GM12878 (cell line): Measurements from ENCODE around the gene BCL2.

ENCODE experiments used
- ATF3 ChIP-seq: IDR thresholded peaks from 2 replicates; pipeline ENCODE4 v1.6.1; 2011; ENCODE audit warnings: low read depth, mild to moderate bottlenecking, low read length, moderate library complexity, borderline replicate concordance; ENCODE audit errors: extremely low read depth
- CBX5 ChIP-seq: sonication (generic); IDR thresholded peaks from 2 replicates; pipeline ENCODE4 v1.6.1; 2016; ENCODE audit warnings: low read depth, moderate library complexity, mild to moderate bottlenecking, inconsistent platforms
- CTCF ChIP-seq, 3 experiments: IDR thresholded peaks in 2 of 3; conservative IDR thresholded peaks in 1 of 3; 2 replicates each; pipeline ENCODE4 v1.5.1; 2011; ENCODE audit warnings: low read depth in 3 of 3, low read length in 3 of 3, mild to moderate bottlenecking in 3 of 3, control low read depth in 2 of 3, moderate library complexity in 2 of 3, inconsistent platforms in 1 of 3, mixed read lengths in 1 of 3; ENCODE audit not compliant: control insufficient read depth in 2 of 3, insufficient read depth in 1 of 3; ENCODE audit errors: extremely low read depth in 1 of 3
- E2F4 ChIP-seq: IDR thresholded peaks from 2 replicates; pipeline ENCODE4 v1.6.1; 2012; ENCODE audit warnings: low read depth, low read length, improper control_type of control experiment
- EP300 ChIP-seq, 2 experiments: fragments of 150-350 bp in 1 of 2; IDR thresholded peaks; 2 replicates each; pipeline ENCODE4 v1.6.1; 2011 to 2012; ENCODE audit warnings: low read depth in 2 of 2, low read length in 2 of 2, borderline replicate concordance in 1 of 2, improper control_type of control experiment in 1 of 2, inconsistent platforms in 1 of 2; ENCODE audit not compliant: control insufficient read depth in 1 of 2
- HDAC2 ChIP-seq: fragments of 200-600 bp; sonication (generic); IDR thresholded peaks from 2 replicates; pipeline ENCODE4 v1.6.1; 2017
- MAX ChIP-seq: IDR thresholded peaks from 2 replicates; pipeline ENCODE4 v1.6.1; 2012; ENCODE audit warnings: low read depth, low read length, improper control_type of control experiment
- MYC ChIP-seq: IDR thresholded peaks from 2 replicates; pipeline ENCODE4 v1.6.1; 2011; ENCODE audit warnings: mild to moderate bottlenecking, low read length, moderate library complexity, inconsistent platforms; ENCODE audit not compliant: insufficient read depth, insufficient replicate concordance, insufficient read length, severe bottlenecking
- NR2C1 ChIP-seq: fragments of 450-650 bp; IDR thresholded peaks from 2 replicates; pipeline ENCODE4 v1.6.1; 2017; ENCODE audit warnings: antibody characterized with exemption, mild to moderate bottlenecking, moderate library complexity

GRCh38 chr18:63320975-63321265 is 1.4 kb upstream of the BCL2 start:
- TF ChIP-seq ATF3 (no peak), CTCF (IDR thresholded peaks at IDR 0.05 in 2 of 3, conservative IDR thresholded peaks at IDR 0.05 in 1 of 3; ENCODE audit: control insufficient read depth in 2 of 3, extremely low read depth in 1 of 3, insufficient read depth in 1 of 3, low read depth in 3 of 3, low read length in 3 of 3) (no peak), MYC (no peak), CBX5 (no peak), MAX (no peak), HDAC2 (no peak), NR2C1 (no peak), EP300 (IDR thresholded peaks at IDR 0.05; ENCODE audit: borderline replicate concordance in 1 of 2, control insufficient read depth in 1 of 2, low read depth in 2 of 2, low read length in 2 of 2) (no peak), E2F4 (no peak)
